NCI-H2196 treated with DMSO at 0.1 percent for 48 hours (cell line): Measurements from ENCODE around the gene ZMAT5.
A peak's percentile ranks its signal among the peaks of the same experiment; 100 is the strongest.
"Not testable (repeated sequence)": the region's sequence is repeated elsewhere in the genome, so short reads cannot be mapped to it uniquely, and the experiment has no call there.

Source experiments
- DNase-seq: peaks from one replicate; lab custom pipeline; 2025; ENCODE audit not compliant: unreplicated experiment; lab: John Stamatoyannopoulos, UW

Gene ZMAT5

DNA sequence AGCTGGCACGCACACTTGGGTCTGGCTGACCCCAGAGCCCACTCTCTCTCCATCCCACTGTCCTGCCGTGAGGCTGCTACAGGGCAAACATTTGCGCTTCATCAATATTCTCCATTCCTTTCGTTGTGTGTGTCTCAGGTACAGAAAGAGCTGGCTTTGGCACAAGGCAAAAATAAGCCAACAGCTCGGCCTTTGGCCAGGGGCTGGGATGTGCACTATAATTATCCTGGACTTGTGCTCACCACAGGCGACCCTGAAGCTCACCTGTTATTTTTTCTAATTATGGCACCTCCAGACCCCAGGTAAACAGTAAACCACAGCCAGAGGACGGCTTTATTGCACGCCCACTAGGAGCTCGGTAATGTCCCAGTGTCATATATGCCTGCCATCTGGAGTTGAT is 10.9 kb downstream of the ZMAT5 start:
- no peak for DNase-seq

DNA sequence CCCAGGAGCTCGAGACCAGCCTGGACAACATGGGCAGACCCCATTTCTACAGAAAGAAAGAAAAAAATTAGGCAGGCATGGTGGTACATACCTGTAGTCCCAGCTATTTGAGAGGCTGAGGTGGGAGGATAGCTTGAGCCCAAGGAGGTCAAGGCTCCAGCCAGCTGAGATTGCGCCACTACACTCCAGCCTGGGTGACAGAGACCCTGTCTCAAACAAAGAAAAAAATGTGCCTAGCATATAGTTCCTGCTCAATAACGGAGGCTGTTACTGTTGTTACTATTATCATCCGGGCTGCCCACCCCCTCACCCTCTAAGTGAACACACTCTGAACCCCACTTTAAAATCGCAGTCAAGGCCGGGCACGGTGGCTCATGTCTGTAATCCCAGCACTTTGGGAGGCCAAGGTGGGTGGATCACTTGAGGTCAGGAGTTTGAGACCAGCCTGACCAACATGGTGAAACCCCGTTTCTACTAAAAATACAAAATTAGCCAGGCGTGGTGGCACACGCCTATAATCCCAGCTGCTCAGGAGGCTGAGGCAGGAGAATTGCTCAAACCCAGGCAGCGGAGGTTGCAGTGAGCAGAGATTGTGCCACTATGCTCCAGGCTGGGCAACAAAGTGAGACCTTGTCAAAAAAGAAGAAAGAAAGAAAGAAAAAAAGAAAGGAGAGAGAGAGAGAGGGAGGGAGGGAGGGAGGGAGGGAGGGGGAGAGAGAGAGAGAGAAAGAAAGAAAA is 12.0 kb downstream of the ZMAT5 start:
- not testable (repeated sequence) for DNase-seq

- no peak for DNase-seq
Measured at GRCh38 chr22:29753808-29754657, 12.8 kb downstream of the ZMAT5 start.

- no peak for DNase-seq
Measured at GRCh38 chr22:29751669-29752068, 15.1 kb downstream of the ZMAT5 start.

- peak; percentile 8 for DNase-seq
Measured at GRCh38 chr22:29750559-29751538, 16.0 kb downstream of the ZMAT5 start.

GRCh38 chr22:29750029-29750428 is 16.8 kb downstream of the ZMAT5 start:
- no peak for DNase-seq

GRCh38 chr22:29748248-29748893 is 18.4 kb downstream of the ZMAT5 start:
- DNase-seq: no peak

GRCh38 chr22:29747832-29748231 is 19.0 kb downstream of the ZMAT5 start:
- DNase-seq: no peak

DNA sequence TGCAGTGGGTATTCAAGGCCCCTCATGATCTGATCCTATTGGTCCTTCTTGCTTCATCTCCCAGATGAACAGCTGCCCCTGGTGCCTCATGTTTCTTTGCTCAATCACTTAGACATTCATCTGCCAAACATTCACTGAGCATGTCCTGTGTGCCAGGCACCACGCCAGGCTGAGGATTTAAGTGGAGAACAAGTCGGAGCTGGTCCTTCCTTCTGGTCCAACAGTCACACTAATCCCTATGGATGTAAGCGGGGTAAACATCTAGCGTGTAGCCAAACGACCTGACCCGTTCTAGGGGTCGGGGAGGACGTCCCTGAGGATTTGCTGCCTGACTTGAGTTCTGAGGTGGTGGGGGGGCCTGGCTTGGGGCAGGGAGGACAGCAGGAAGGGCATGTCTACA is 21.9 kb downstream of the ZMAT5 start:
- peak; percentile 15 for DNase-seq

DNA sequence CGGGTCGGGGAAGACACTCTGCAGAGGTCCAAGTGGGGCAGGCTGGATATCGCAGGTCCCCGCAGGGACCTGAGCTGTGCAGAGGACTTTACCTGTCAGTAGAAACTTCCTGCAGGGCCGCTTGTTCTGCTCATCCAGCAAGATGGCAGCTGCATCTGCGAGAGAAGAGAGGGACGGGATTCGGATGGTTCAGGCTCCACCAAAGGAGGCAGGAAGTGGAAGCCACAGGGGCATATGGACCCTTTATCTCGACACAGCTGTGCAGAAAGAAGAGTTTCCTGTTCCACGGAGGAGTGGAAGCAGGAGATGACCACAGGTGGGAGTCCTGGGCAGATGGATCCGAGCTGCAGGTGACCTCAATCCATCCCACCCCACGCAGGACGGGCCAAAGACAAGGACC is 24.5 kb downstream of the ZMAT5 start:
- no peak for DNase-seq

DNA sequence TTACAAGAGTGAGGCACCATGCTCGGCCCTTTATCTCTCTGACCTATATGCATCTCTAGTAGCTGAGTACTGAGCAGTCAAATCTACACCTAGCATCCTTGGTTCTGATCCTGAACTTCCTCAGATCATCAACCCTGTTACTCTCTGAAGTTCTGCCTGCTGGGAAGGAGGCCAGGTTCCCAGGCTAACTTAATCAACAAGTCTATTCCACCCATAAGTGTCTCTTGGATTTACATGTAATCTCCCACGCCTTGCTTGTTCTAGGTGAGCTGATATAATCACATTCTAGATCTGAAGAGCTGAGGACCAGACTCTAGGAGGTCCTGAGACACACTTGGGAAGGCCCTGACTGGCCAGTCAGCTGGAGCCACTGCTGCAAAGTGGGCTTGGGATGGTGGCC is 24.9 kb downstream of the ZMAT5 start:
- DNase-seq: no peak

DNA sequence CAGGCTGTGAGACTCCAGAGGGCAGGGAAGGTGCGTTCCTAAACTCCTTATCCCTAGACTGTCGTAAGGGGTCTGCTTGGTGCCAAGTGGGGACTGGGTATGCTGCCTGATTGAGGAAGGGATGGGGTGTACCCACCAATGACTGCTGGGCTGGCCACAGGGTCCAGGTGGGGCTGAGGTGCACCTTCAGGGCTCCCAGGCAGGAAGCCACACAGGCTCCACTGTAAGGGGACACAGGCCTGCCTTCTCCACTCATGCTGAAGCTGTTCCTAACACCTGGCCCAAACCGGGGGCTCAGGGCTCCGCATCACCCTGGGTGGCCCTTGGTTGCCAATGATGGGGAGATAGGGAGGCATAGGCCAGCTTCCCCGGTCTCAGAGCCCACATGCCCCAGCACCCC is 26.6 kb downstream of the ZMAT5 start:
- no peak for DNase-seq

GRCh38 chr22:29739346-29739875 is 27.4 kb downstream of the ZMAT5 start:
- no peak for DNase-seq

GRCh38 chr22:29738118-29738815 is 28.5 kb downstream of the ZMAT5 start:
- DNase-seq: no peak

- DNase-seq: no peak
Measured at GRCh38 chr22:29737251-29738117, 29.3 kb downstream of the ZMAT5 start.

GRCh38 chr22:29735416-29735815 is 31.4 kb downstream of the ZMAT5 start:
- no peak for DNase-seq

- DNase-seq: no peak
Measured at GRCh38 chr22:29734838-29735237, 32.0 kb downstream of the ZMAT5 start.

DNA sequence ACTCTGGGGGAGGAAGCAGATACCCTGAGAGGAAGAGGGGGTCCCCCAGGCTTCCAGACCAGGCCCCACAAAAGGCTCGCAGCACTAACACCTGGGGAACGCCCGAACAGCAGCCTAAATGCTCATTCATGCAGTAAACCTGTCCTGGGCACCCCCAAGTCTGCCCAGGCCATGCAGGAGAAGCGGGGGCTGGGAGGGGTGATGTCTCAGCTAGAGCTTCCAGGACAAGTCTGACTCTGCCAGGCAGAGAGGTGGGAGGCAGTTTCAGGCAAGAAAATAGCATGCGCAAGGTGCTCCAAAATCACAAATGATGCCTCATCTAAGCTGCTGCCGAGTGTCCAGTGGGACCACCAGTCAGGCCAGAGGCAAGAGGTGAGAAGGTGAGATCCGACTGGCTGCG is 32.4 kb downstream of the ZMAT5 start:
- no peak for DNase-seq
